Muscle of leg (tissue), 11 donors: ENCODE results near the gene KPNA6. TPM values are rescaled to one million over a fixed set of nuclear protein-coding genes. Genes with fewer than 3 reads are reported as not detected.
A peak's percentile ranks its signal among the peaks of the same experiment; 100 is the strongest.

Experiments
- DNase-seq: peaks from one replicate; pipeline ENCODE4 v3.0.0; 2013
- H3K27ac ChIP-seq: one replicate; pipeline ENCODE4 v1.5.1; 2013; ENCODE audit warnings: mild to moderate bottlenecking, low read length, control low read depth
- H3K27me3 ChIP-seq: one replicate; pipeline ENCODE4 v1.6.1; 2013; ENCODE audit warnings: low read length; ENCODE audit not compliant: control insufficient read depth, insufficient read depth
- H3K36me3 ChIP-seq: one replicate; pipeline ENCODE4 v1.6.1; 2013; ENCODE audit warnings: low read length; ENCODE audit not compliant: control insufficient read depth, insufficient read depth
- H3K4me1 ChIP-seq: one replicate; pipeline ENCODE4 v1.6.1; 2013; ENCODE audit warnings: low read length; ENCODE audit not compliant: control insufficient read depth, insufficient read depth
- H3K4me3 ChIP-seq: one replicate; pipeline ENCODE4 v1.5.1; 2013; ENCODE audit warnings: low read length, control low read depth
- H3K9me3 ChIP-seq: replicated peaks from 2 replicates; pipeline ENCODE4 v1.6.1; 2013; ENCODE audit warnings: low read depth, low read length; ENCODE audit not compliant: control insufficient read depth
- WGBS: methylation state at CpG from one replicate; pipeline ENCODE4 v1.1.5; 2013; ENCODE audit warnings: missing lambda C conversion rate; ENCODE audit not compliant: insufficient coverage; 5-methylcytosine and 5-hydroxymethylcytosine counted together
- polyA plus RNA-seq, 8 donors: library from polyadenylated mRNA; unstranded; fragments of 120-200 nt; gene quantifications; one replicate each; pipeline versions ENCODE4 v1.2.1 to v1.2.3, GENCODE V29; 2013; ENCODE audit warnings: inconsistent platforms in 1 of 8, low replicate concordance in 1 of 8; ENCODE audit not compliant: insufficient read length in 8 of 8, insufficient read depth in 1 of 8
- total RNA-seq: library from RNA; stranded (reverse); fragments of 120-200 nt; gene quantifications from one replicate; pipeline ENCODE4 v1.2.4, GENCODE V29; 2013

KPNA6 gene
- total and polyA plus RNA-seq, 9 donors: 19.7 to 28.3 (median 23.9) TPM

DNA sequence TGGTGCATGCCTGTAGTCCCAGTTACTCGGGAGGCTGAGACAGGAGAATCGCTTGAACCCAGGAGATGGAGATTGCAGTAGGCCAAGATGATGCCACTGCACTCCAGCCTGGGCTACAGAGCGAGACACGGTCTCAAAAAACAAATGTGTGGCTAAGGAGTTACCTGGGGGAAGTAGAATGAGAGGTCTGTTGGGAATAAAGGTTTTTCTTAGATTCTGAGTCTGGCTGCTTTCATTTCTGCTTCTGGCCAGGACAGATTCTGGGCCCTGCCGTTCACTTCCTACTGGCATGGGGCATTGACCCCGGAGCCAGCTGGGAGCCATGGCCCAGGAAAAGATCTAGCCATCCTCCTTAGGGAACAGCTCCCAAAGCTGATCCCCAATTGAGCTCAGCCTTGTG, 100.6 kb downstream of the KPNA6 start:
- H3K4me1 ChIP-seq: peaks cover 31% of the 10 kb centered on the region
- H3K27ac ChIP-seq: peak overlapping the region; percentile 62
- DNase-seq: no peak
- H3K36me3 ChIP-seq: peaks cover 27% of the 10 kb centered on the region
- H3K27me3 ChIP-seq: no peaks in the 10 kb centered on the region
- H3K9me3 ChIP-seq: no peaks in the 10 kb centered on the region
- WGBS: 98% methylated on average over 6 of the region's 6 CpGs
- no peak overlapping the region for H3K4me3 ChIP-seq

DNA sequence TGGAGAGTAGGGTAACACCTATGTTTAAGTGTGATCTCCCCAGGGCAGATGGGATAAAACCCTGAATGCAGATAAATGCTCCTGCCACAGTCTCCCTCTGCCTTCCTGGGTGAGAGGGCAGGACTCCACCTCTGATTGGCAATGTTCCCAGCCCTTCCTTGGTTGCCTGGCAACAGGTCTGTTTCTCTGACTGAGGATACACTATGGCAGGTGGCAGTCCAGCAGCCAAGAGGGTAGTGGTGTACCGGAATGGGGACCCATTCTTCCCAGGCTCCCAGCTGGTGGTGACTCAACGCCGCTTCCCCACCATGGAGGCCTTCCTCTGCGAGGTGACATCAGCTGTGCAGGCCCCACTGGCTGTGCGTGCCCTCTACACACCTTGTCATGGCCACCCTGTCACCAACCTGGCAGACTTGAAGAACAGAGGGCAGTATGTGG, 101.1 kb downstream of the KPNA6 start, which contains the start of gene DCDC2B:
Gene DCDC2B (plus strand): TSS at position 199 of the 438 bp plus-strand sequence. CDS start 5 bp downstream, at position 204.
- Histone ChIP-seq H3K4me1 (peaks cover 31% of the 10 kb centered on the region), H3K4me3 (no peak within 1 kb of the TSS), H3K27ac (peak within 1 kb of the TSS; percentile 62), H3K9me3 (no peaks in the 10 kb centered on the region), H3K27me3 (no peaks in the 10 kb centered on the region), H3K36me3 (peaks cover 26% of the 10 kb centered on the region)
- DNase-seq: peak; percentile 78
- 85% methylated on average over 4 of the region's 5 CpGs for WGBS

DNA sequence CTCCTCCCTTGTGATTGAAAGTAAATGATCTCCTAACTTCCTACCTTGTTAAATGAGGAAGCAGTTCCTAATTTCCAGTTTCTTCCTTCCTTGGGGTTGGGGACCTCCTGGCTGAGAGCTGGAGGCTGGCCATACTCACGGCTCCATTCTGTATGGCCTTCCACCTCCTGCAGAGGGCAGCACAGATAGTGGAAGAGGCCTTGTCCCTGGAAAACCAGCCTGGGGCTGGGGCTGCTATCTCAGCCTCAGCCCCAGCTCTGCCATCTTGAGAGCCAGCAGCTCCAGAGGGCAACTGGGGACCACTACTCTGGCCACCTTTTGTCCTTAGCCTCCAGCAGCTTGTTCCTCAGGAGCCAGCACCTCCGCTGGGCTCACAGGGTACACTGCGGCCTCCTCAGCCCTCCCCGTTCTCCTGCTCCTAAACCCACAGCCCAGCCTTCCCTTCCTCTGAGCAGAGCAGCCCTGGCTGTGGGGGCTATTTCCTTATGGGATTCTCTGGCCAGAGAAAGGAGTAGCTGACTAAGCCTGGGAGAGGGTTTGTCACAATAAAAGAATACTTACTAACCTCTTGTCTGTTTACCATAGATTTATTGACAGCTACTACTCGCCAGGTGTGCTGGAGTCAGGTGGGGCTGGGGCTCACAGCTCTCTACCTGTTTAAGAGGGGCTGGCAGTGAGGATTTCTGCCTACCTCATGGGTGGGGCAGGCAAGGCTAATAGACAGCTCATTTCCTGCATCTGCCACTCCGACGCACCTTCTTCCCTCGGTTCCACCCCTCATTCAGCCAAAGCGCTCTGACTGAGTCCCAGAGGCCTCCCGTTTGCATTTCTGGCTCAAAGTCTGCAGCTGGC, 108.0 kb downstream of the KPNA6 start:
- Histone ChIP-seq H3K27me3 (no peaks in the 10 kb centered on the region), H3K27ac (no peak overlapping the region), H3K36me3 (peaks cover 61% of the 10 kb centered on the region), H3K4me3 (no peak overlapping the region), H3K4me1 (peaks cover 5% of the 10 kb centered on the region), H3K9me3 (no peaks in the 10 kb centered on the region)
- peak; percentile 66 for DNase-seq
- WGBS: 17% methylated on average over 1 of the region's 10 CpGs

DNA sequence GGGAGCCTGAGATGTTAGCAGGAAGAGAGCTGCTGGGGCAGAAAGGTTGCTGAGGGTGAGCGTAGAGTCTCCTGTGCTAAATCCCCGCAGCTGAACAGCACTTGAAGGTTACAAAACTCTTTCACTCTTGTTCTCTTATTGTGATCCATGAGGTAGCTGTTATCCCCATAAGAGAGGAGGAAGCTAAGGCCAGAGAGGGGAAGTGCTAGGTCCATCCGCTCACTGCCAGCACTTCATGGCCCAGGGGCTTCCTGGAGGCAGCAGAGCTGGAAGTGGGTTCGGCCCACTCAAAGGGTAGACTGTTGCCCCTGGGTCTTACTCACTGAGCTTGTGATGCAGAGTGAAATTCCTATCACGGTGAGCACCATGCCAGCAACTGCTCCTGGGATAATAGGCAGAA, 108.7 kb downstream of the KPNA6 start:
- 87% methylated on average over 3 of the region's 5 CpGs for WGBS
- Histone ChIP-seq H3K27me3 (no peaks in the 10 kb centered on the region), H3K4me1 (peaks cover 13% of the 10 kb centered on the region), H3K27ac (no peak overlapping the region), H3K36me3 (peaks cover 64% of the 10 kb centered on the region), H3K4me3 (no peak overlapping the region), H3K9me3 (no peaks in the 10 kb centered on the region)
- DNase-seq: no peak

DNA sequence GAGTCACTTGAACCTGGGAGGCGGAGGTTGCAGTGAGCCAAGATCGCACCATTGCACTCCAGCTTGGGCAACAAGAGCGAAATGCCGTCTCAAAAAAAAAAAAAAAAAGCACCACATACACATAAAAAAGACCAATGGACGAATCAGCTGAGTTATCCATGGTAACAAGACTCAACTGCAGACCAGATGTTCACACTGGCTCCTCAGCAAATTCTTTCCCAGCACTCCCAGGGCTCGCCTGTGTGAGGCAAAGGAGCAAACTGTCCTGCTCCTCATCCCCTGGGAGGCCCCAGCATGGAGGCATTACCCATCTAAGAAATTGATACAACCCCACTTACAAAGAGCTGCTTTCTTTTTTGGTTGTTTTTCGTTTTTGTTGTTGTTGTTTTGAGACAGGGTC, 111.2 kb downstream of the KPNA6 start:
- Histone ChIP-seq H3K27ac (no peak overlapping the region), H3K36me3 (peaks cover 62% of the 10 kb centered on the region), H3K4me3 (no peak overlapping the region), H3K27me3 (no peaks in the 10 kb centered on the region), H3K9me3 (no peaks in the 10 kb centered on the region), H3K4me1 (peaks cover 26% of the 10 kb centered on the region)
- no peak for DNase-seq
- WGBS: no CpG with 5 or more reads among the region's 7 CpGs

DNA sequence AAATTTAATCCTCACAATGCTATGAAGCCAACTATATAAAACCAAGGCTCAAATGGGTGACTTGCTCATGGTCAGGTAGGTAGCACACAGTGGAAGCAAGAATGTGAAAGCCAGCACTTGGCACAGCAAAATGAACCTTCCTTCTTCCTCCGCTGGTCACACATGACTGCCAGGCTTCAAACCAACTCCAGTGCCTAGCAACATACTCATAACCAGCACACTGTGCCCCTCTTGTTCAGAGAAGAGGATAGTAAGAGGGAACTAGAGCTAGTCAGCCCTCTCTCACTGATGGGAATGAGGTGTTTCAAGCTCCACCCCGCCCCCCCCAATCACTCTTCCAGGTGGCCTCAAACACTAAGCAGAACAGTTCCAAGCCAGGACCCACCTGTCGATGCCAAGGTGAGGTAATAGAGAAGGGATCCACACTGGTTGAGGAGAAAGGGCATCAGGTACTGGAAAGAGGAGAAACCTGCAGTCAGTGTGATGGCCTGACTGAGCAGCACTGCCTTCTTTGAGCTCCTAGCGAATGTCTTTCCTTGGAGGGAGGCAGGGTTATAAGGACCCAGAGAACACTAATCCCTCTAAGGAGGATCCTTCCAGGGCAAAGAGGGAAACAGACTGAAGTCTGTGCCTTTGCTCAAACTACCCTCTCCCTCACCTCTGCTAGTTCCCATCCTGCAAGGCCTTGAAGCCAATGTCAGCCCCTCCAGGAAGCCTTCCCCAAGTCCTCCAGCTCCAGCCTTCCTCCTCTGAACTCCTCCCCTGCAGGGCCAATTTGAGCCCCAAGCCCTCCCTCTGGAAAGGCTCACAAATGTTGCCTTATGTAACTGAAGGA, 113.1 kb downstream of the KPNA6 start:
- WGBS: 100% methylated on average over 1 of the region's 4 CpGs
- H3K4me1 ChIP-seq: peaks cover 26% of the 10 kb centered on the region
- DNase-seq: no peak
- H3K27me3 ChIP-seq: no peaks in the 10 kb centered on the region
- peak overlapping the region; percentile 82 for H3K27ac ChIP-seq
- peaks cover 56% of the 10 kb centered on the region for H3K36me3 ChIP-seq
- H3K4me3 ChIP-seq: peak overlapping the region; percentile 73
- H3K9me3 ChIP-seq: no peaks in the 10 kb centered on the region

DNA sequence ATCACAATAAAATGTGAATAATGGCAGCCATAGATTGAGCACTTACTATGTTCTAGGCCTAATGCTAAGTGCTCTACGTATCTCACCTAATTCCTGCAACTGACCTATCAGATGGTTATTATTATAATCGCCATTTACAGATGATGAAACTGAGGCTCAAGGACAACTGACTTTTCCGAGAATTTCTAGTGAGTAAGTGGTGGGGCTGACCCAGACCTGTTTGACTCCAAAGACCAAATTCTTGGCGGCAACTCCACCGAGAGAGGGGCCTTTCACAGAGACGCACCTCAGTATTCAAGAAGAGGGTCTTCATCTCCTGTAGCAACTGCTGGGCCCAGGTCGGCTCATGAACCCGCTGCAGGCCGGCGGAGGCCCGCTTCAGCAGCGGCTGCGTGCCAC, 113.7 kb downstream of the KPNA6 start:
- H3K36me3 ChIP-seq: peaks cover 54% of the 10 kb centered on the region
- WGBS: 8% methylated on average over 12 of the region's 13 CpGs

DNA sequence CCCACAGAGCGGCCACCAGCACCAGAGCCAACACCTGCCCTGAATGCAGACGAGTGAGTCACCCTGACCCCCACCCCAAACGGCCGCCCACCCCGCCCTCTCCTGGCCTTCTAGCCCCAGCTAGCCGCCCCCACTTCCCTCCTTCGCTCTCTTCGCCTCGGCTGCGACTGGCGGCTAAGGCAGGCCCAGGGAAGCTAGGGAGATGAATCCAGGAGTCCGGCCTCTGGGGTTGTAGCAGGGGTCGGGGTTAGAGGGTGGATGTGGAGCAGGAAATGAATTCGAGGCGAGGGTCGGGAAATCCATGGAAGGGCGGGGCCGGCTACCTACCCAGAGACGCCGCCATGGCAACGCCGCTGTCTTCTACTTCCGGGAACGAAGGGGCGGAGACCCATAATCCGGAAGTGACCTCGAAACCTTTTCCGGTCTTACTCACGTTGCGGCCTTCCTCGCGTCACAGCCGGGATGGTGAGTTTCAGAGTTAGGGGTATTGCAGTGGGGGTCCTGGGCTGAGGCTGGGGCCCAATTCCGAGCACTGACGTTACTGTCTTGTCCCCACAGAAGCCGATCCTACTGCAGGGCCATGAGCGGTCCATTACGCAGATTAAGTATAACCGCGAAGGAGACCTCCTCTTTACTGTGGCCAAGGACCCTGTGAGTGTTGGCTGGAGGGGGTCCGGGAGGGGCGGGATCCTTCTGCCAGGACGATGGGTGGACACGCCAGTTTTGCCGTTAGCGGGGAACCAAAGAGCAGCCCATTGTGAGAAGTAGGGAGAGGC, 114.3 kb downstream of the KPNA6 start, which contains the start of the genes EIF3I and TMEM234:
Gene EIF3I (plus strand): TSS at position 428 of the 776 bp plus-strand sequence. CDS start 35 bp downstream, at position 463.
Gene TMEM234 (minus strand): TSS at position 374 of the 776 bp plus-strand sequence. CDS start 31 bp downstream, at position 343.
- H3K36me3 ChIP-seq: peaks cover 51% of the 10 kb centered on the region
- peak within 1 kb of the TSS; percentile 93 for H3K27ac ChIP-seq

More for the DNA sequence above, 113.7 kb downstream of the KPNA6 start:
- peak overlapping the region; percentile 73 for H3K4me3 ChIP-seq
- H3K9me3 ChIP-seq: no peaks in the 10 kb centered on the region
- peaks cover 23% of the 10 kb centered on the region for H3K4me1 ChIP-seq
- no peaks in the 10 kb centered on the region for H3K27me3 ChIP-seq
- DNase-seq: no peak
- peak overlapping the region; percentile 82 for H3K27ac ChIP-seq

DNA sequence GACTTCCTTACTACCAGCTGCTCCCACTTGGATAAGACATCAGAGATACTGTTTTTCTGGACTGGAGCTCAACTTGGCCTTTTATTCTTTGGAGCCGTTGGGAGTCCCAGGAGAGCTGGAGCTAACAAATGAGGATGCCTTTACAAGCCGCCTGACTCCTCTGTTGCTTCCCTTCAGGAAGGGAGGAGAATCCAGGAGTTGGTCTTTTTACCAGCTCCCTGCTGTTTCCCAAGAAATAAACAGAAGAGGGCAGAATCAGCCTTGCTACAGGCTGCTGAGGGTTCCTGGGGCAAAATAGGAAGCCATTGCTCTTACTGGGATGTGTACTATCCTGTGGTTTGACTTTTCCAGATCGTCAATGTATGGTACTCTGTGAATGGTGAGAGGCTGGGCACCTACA, 115.8 kb downstream of the KPNA6 start:
- WGBS: 62% methylated on average over 3 of the region's 3 CpGs
- H3K36me3 ChIP-seq: peaks cover 59% of the 10 kb centered on the region
- H3K27ac ChIP-seq: no peak overlapping the region
- H3K9me3 ChIP-seq: no peaks in the 10 kb centered on the region
- peaks cover 23% of the 10 kb centered on the region for H3K4me1 ChIP-seq
- no peak for DNase-seq
- no peaks in the 10 kb centered on the region for H3K27me3 ChIP-seq
- no peak overlapping the region for H3K4me3 ChIP-seq

More for the DNA sequence above, 114.3 kb downstream of the KPNA6 start, which contains the start of the genes EIF3I and TMEM234:
- H3K4me1 ChIP-seq: peaks cover 23% of the 10 kb centered on the region
- H3K27me3 ChIP-seq: no peaks in the 10 kb centered on the region
- DNase-seq: peak; percentile 98
- WGBS: under 1% methylated on average over 35 of the region's 46 CpGs
- H3K9me3 ChIP-seq: no peaks in the 10 kb centered on the region
- peak within 1 kb of the TSS; percentile 73 for H3K4me3 ChIP-seq
